Gastroesophageal sphincter (tissue), 4 donors: ENCODE measurements around the gene SIRPB1. TPM values are rescaled to one million over a fixed set of nuclear protein-coding genes. Genes with fewer than 3 reads are reported as not detected.
"Not testable (repeated sequence)": the region's sequence is repeated elsewhere in the genome, so short reads cannot be mapped to it uniquely, and the experiment has no call there.

Experiments
- ATAC-seq: fragments of 150-250 bp; one replicate; pipeline ENCODE4 v1.9.1; 2016; ENCODE audit warnings: mild to moderate bottlenecking, moderate library complexity
- H3K27ac ChIP-seq, 4 donors: fragments of 200-600 bp; sonication (generic) in 3 of 4; 1 replicate in 3 of 4; 2 replicates in 1 of 4; pipeline ENCODE4 v1.5.1; 2016 to 2019
- H3K27me3 ChIP-seq: fragments of 200-600 bp; sonication (generic); one replicate; pipeline ENCODE4 v1.5.1; 2019
- H3K36me3 ChIP-seq, 2 donors: fragments of 200-600 bp; sonication (generic); one replicate each; pipeline ENCODE4 v1.5.1; 2019; ENCODE audit warnings: control low read depth in 1 of 2
- H3K4me1 ChIP-seq, 3 donors: fragments of 200-600 bp; sonication (generic); 1 replicate in 2 of 3; 2 replicates in 1 of 3; pipeline ENCODE4 v1.5.1; 2016 to 2019; ENCODE audit warnings: control low read depth in 2 of 3
- H3K4me3 ChIP-seq, 2 donors: fragments of 200-600 bp; sonication (generic); one replicate each; pipeline ENCODE4 v1.5.1; 2019; ENCODE audit warnings: mild to moderate bottlenecking in 1 of 2, moderate library complexity in 1 of 2
- H3K9me3 ChIP-seq, 3 donors: fragments of 200-600 bp; sonication (generic); one replicate each; pipeline ENCODE4 v1.5.1; 2017 to 2019; ENCODE audit warnings: control low read depth in 2 of 3
- CTCF ChIP-seq, 4 experiments: fragments of 200-600 bp in 2 of 4; fragments of 450-650 bp in 2 of 4; sonication (generic) in 1 of 4; IDR thresholded peaks; one replicate each; pipeline ENCODE4 v1.5.1; 2017 to 2019; ENCODE audit warnings: antibody characterized with exemption in 4 of 4, mild to moderate bottlenecking in 2 of 4, moderate library complexity in 2 of 4
- EP300 ChIP-seq: sonication (generic); formaldehyde crosslinking; IDR thresholded peaks from one replicate; pipeline ENCODE4 v1.6.1; 2017; ENCODE audit warnings: antibody characterized with exemption, mild to moderate bottlenecking
- POLR2A ChIP-seq, 2 donors: fragments of 450-650 bp; IDR thresholded peaks; one replicate each; pipeline ENCODE4 v1.6.1; 2017; ENCODE audit warnings: antibody characterized with exemption in 2 of 2, mild to moderate bottlenecking in 2 of 2, moderate library complexity in 1 of 2
- POLR2AphosphoS5 ChIP-seq: sonication (generic); formaldehyde crosslinking; IDR thresholded peaks from one replicate; pipeline ENCODE4 v1.6.1; 2017; ENCODE audit warnings: antibody characterized with exemption
- WGBS, 2 donors: methylation state at CpG; one replicate each; pipeline ENCODE4 v1.1.5; 2018; ENCODE audit warnings: low coverage in 1 of 2; 5-methylcytosine and 5-hydroxymethylcytosine counted together
- small RNA-seq, 4 donors: library from RNA; depleted of rRNA; stranded (forward); fragments of <200 nt; gene quantifications; one replicate each; pipeline ENCODE3, GENCODE V24; 2016
- total RNA-seq, 4 donors: library from RNA; depleted of rRNA; stranded (reverse); fragments of >200 nt; gene quantifications; one replicate each; pipeline ENCODE4 v1.1.0, GENCODE V29; 2016

Gene SIRPB1
- total RNA-seq, 4 donors from 2014 or later, result 3.4 to 6.9 (median 4.3) TPM

GRCh38 chr20:1577906-1578305 is 41.9 kb downstream of the SIRPB1 start:
- no peak overlapping the region for H3K27ac ChIP-seq
- ATAC-seq, result no peak
- no peak overlapping the region for H3K4me3 ChIP-seq
- H3K27me3 ChIP-seq, result no peaks in the 10 kb centered on the region
- H3K36me3 ChIP-seq, result no peaks in the 10 kb centered on the region
- H3K4me1 ChIP-seq, result no peaks in the 10 kb centered on the region
- WGBS, 2 donors, result 48% methylated on average over 3 of the region's 4 CpGs; no CpG with 5 or more reads in 1 of the 2 donors
- no peaks in the 10 kb centered on the region for H3K9me3 ChIP-seq
- TF ChIP-seq EP300, result no peak
- no peak for TF ChIP-seq CTCF (IDR thresholded peaks at IDR 0.05)
- no peak for TF ChIP-seq POLR2AphosphoS5
- TF ChIP-seq POLR2A (IDR thresholded peaks at IDR 0.05), result no peak

- H3K27ac ChIP-seq, H3K9me3 ChIP-seq, H3K4me3 ChIP-seq, H3K27me3 ChIP-seq, ATAC-seq, H3K36me3 ChIP-seq, H3K4me1 ChIP-seq: not testable (repeated sequence)
- 83% methylated on average over 1 of the region's 2 CpGs; no CpG with 5 or more reads in 1 of the 2 donors for WGBS, 2 donors
Measured at GRCh38 chr20:1577313-1577712, 42.5 kb downstream of the SIRPB1 start.

GRCh38 chr20:1576641-1577040 is 43.2 kb downstream of the SIRPB1 start:
- H3K4me3 ChIP-seq, result no peak overlapping the region
- no peaks in the 10 kb centered on the region for H3K9me3 ChIP-seq
- no peak for TF ChIP-seq EP300
- no peak for TF ChIP-seq CTCF (IDR thresholded peaks at IDR 0.05)
- no peak for TF ChIP-seq POLR2AphosphoS5
- no peak for TF ChIP-seq POLR2A (IDR thresholded peaks at IDR 0.05)
- H3K27ac ChIP-seq, result no peak overlapping the region
- H3K27me3 ChIP-seq, result no peaks in the 10 kb centered on the region
- ATAC-seq, result no peak
- no CpG with 5 or more reads among the region's 3 CpGs for WGBS, 2 donors
- no peaks in the 10 kb centered on the region for H3K4me1 ChIP-seq
- no peaks in the 10 kb centered on the region for H3K36me3 ChIP-seq

DNA sequence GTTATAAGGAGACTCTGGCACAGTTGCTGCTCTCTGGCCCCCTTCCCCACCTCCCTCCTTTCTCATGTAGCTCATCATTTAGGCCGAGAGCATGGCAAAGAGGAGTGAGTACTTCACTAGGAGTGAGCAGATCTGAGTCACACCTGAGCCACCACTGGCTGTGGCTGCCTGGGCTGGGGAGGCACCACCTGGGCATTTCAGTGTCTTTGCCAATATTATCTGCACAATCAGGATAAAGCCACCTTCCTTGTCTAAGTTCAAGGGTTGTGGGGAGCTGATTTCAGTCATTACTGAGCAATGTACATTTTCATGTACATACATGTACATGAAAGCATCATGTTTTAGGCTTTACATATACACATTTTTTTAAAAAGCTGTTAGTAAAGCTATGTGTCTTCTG is 43.8 kb downstream of the SIRPB1 start:
- not testable (repeated sequence) for H3K27me3 ChIP-seq, H3K27ac ChIP-seq, H3K4me3 ChIP-seq, H3K9me3 ChIP-seq, ATAC-seq, H3K4me1 ChIP-seq, H3K36me3 ChIP-seq
- WGBS, 2 donors, result no CpG with 5 or more reads among the region's 1 CpG

DNA sequence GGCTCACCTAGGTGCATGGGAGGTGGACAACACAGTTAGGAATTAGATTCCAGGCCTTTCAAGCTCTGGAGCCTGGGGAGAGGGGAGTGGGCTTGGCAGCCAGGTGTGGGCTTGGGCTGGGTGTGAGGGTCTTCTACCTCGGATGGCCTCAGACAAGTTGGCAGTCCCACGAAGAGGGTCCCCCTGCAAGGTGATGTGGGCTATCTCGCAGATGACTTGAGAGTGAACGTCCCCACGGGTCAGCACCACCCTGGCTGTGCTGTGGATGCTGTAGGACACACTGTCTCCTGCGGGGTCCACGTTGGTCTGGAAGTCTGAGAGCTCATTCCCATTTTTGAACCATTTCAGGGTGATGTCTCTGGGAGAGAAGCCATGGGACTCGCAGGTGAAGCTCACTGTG is 48.2 kb downstream of the SIRPB1 start:
- 83% methylated on average over 1 to 2 of the region's 8 CpGs for WGBS, 2 donors
- not testable (repeated sequence) for ATAC-seq, H3K36me3 ChIP-seq

More for the DNA sequence above, 48.2 kb downstream of the SIRPB1 start:
- H3K9me3 ChIP-seq, H3K4me3 ChIP-seq, H3K27me3 ChIP-seq, H3K27ac ChIP-seq, H3K4me1 ChIP-seq: not testable (repeated sequence)

Small RNA genes lying within 50 kb of the gene (small RNA-seq; reads per million reads assigned to genes)
- 0 reads per million in 4 donors for gene RN7SL561P

Other genes with a start within 250 kb of the SIRPB1 start
- 100 to 1,000 TPM in 1 of 4 donors, 10 to 100 TPM in 3; 78.6 to 116 (median 86.8) TPM for gene FKBP1A, start 227.0 kb downstream of the SIRPB1 start, total RNA-seq
- 10 to 100 TPM; 48.8 to 64.1 (median 53.5) TPM for gene NSFL1C, start 153.2 kb downstream of the SIRPB1 start, total RNA-seq
- 10 to 100 TPM in 1 of 4 donors, 1 to 10 TPM in 3; 5.9 to 11.1 (median 8.3) TPM for gene SIRPB2, start 128.6 kb downstream of the SIRPB1 start, total RNA-seq
- under 1 TPM in 1 of 4 donors, not detected in 3; 0.27 TPM for gene SIRPD, start 62.3 kb downstream of the SIRPB1 start, total RNA-seq
- gene SIRPG, start 37.8 kb upstream of the SIRPB1 start, total RNA-seq, result under 1 TPM in 1 of 4 donors, not detected in 3; 0.62 TPM